IMR-90 (cell line): ENCODE results near the gene MCUB. TPM values are rescaled to one million over a fixed set of nuclear protein-coding genes. Genes with fewer than 3 reads are reported as not detected.

Experiments
- ATAC-seq: fragments of 200-7000 bp; cut with Tn5 transposase; 2 replicates; pipeline ENCODE4 v1.9.1; 2020; ENCODE audit warnings: low read depth, mild to moderate bottlenecking, moderate library complexity
- BruUV-seq: library from RNA; stranded (reverse); fragments of 400-500 nt; replicated peaks from 2 replicates; lab custom pipeline; 2021; lab: Mats Ljungman, UMichigan
- CTCF ChIA-PET: fragments of 300-600 bp; formaldehyde crosslinking; extraction: SDS; loops from one replicate; lab custom pipeline; 2021; ENCODE audit warnings: antibody characterized with exemption; lab: Yijun Ruan, JAX
- POLR2A ChIA-PET: fragments of 300-600 bp; sonication (Branson Sonifier 250); formaldehyde crosslinking; loops from one replicate; lab custom pipeline; 2022; ENCODE audit warnings: antibody characterized with exemption; ENCODE audit not compliant: unreplicated experiment; lab: Charles Lee
- DNase-seq: peaks from one replicate; pipeline ENCODE4 v3.0.0; 2013
- H2AFZ ChIP-seq: replicated peaks from 2 replicates; pipeline ENCODE3; 2013; ENCODE audit warnings: low read length, mild to moderate bottlenecking; ENCODE audit not compliant: poor library complexity
- H2AK5ac ChIP-seq: 2 replicates; pipeline ENCODE4 v1.6.1; 2013; ENCODE audit warnings: low read depth, low read length, inconsistent platforms
- H2AK9ac ChIP-seq: replicated peaks from 2 replicates; pipeline ENCODE3; 2013; ENCODE audit warnings: mild to moderate bottlenecking, low read depth, low read length, moderate library complexity; ENCODE audit not compliant: poor library complexity
- H2BK120ac ChIP-seq: 2 replicates; pipeline ENCODE4 v1.6.1; 2013; ENCODE audit warnings: low read depth, low read length, inconsistent platforms
- H2BK15ac ChIP-seq: 3 replicates; pipeline ENCODE4 v1.6.1; 2013; ENCODE audit warnings: low read depth, low read length, inconsistent platforms
- H2BK20ac ChIP-seq: 2 replicates; pipeline ENCODE4 v1.6.1; 2013; ENCODE audit warnings: low read depth, mild to moderate bottlenecking, inconsistent platforms, low read length, moderate library complexity
- H2BK5ac ChIP-seq: 2 replicates; pipeline ENCODE4 v1.6.1; 2013; ENCODE audit warnings: mild to moderate bottlenecking, low read depth, low read length, inconsistent platforms; ENCODE audit not compliant: poor library complexity, severe bottlenecking
- H3K14ac ChIP-seq: replicated peaks from 2 replicates; pipeline ENCODE4 v1.6.1; 2013; ENCODE audit warnings: low read depth, low read length, inconsistent platforms
- H3K18ac ChIP-seq: 2 replicates; pipeline ENCODE4 v1.6.1; 2013; ENCODE audit warnings: low read depth, low read length, control low read depth
- H3K23ac ChIP-seq: 2 replicates; pipeline ENCODE4 v1.6.1; 2013; ENCODE audit warnings: low read depth, low read length, inconsistent platforms
- H3K27ac ChIP-seq: 2 replicates; pipeline ENCODE4 v1.5.1; 2013; ENCODE audit warnings: mild to moderate bottlenecking, control low read depth, low read length; ENCODE audit not compliant: insufficient read depth
- H3K27me3 ChIP-seq: 2 replicates; pipeline ENCODE4 v1.6.1; 2013; ENCODE audit warnings: low read length; ENCODE audit not compliant: control insufficient read depth, insufficient read depth
- H3K36me3 ChIP-seq: 2 replicates; pipeline ENCODE4 v1.6.1; 2013; ENCODE audit warnings: low read length, mixed read lengths; ENCODE audit not compliant: control insufficient read depth, insufficient read depth
- H3K4ac ChIP-seq: 2 replicates; pipeline ENCODE4 v1.6.1; 2013; ENCODE audit warnings: low read depth, low read length, inconsistent platforms
- H3K4me1 ChIP-seq: 2 replicates; pipeline ENCODE4 v1.6.1; 2013; ENCODE audit warnings: low read length, mixed read lengths; ENCODE audit not compliant: control insufficient read depth, insufficient read depth
- H3K4me2 ChIP-seq: 2 replicates; pipeline ENCODE4 v1.6.1; 2013; ENCODE audit warnings: low read depth, mild to moderate bottlenecking, control low read depth, low read length, moderate library complexity
- H3K4me3 ChIP-seq: 2 replicates; pipeline ENCODE4 v1.5.1; 2013; ENCODE audit warnings: low read depth, mild to moderate bottlenecking, control low read depth, low read length, moderate library complexity; ENCODE audit not compliant: insufficient read depth
- H3K56ac ChIP-seq: 2 replicates; pipeline ENCODE4 v1.6.1; 2013; ENCODE audit warnings: low read length, inconsistent platforms; ENCODE audit not compliant: insufficient read depth; ENCODE audit errors: extremely low read depth
- H3K79me1 ChIP-seq, 2 experiments: 2 replicates each; pipeline ENCODE4 v1.6.1; 2013; ENCODE audit warnings: low read length in 2 of 2, inconsistent platforms in 1 of 2, low read depth in 1 of 2
- H3K9ac ChIP-seq: 2 replicates; pipeline ENCODE4 v1.6.1; 2013; ENCODE audit warnings: low read depth, low read length, control low read depth
- H3K9me1 ChIP-seq: 2 replicates; pipeline ENCODE4 v1.6.1; 2013; ENCODE audit warnings: low read length, inconsistent platforms; ENCODE audit not compliant: insufficient read depth
- H3K9me3 ChIP-seq: 2 replicates; pipeline ENCODE4 v1.6.1; 2013; ENCODE audit warnings: low read length; ENCODE audit not compliant: control insufficient read depth, insufficient read depth
- H4K20me1 ChIP-seq: 2 replicates; pipeline ENCODE4 v1.6.1; 2013; ENCODE audit warnings: low read length, inconsistent platforms; ENCODE audit not compliant: insufficient read depth
- H4K5ac ChIP-seq: 2 replicates; pipeline ENCODE4 v1.6.1; 2013; ENCODE audit warnings: mild to moderate bottlenecking, low read depth, low read length, control low read depth
- H4K8ac ChIP-seq, 2 experiments: 2 replicates each; pipeline ENCODE4 v1.6.1; 2013; ENCODE audit warnings: low read depth in 2 of 2, low read length in 2 of 2, control low read depth in 1 of 2, inconsistent platforms in 1 of 2
- H4K91ac ChIP-seq: 2 replicates; pipeline ENCODE4 v1.6.1; 2013; ENCODE audit warnings: low read depth, low read length, inconsistent platforms; ENCODE audit not compliant: insufficient read depth
- BHLHE40 ChIP-seq: fragments of 150-350 bp; IDR thresholded peaks from 2 replicates; pipeline ENCODE4 v1.6.1; 2016; ENCODE audit warnings: mild to moderate bottlenecking, low read depth, low read length
- CEBPB ChIP-seq: IDR thresholded peaks from 2 replicates; pipeline ENCODE4 v1.6.1; 2012; ENCODE audit warnings: low read depth, low read length, improper control_type of control experiment
- CHD1 ChIP-seq: IDR thresholded peaks from 2 replicates; pipeline ENCODE4 v1.6.1; 2012; ENCODE audit warnings: low read depth, low read length, improper control_type of control experiment
- FOS ChIP-seq: fragments of 150-350 bp; IDR thresholded peaks from 2 replicates; pipeline ENCODE4 v1.6.1; 2016; ENCODE audit warnings: low read depth, low read length
- MAFK ChIP-seq: IDR thresholded peaks from 2 replicates; pipeline ENCODE4 v1.6.1; 2012; ENCODE audit warnings: low read depth, low read length, improper control_type of control experiment
- MAZ ChIP-seq: IDR thresholded peaks from 2 replicates; pipeline ENCODE4 v1.6.1; 2012; ENCODE audit warnings: low read depth, mild to moderate bottlenecking, low read length, improper control_type of control experiment, moderate library complexity, borderline replicate concordance
- NFE2L2 ChIP-seq: fragments of 150-350 bp; IDR thresholded peaks from 2 replicates; pipeline ENCODE4 v1.6.1; 2016; ENCODE audit warnings: low read depth, mild to moderate bottlenecking, low read length
- RFX5 ChIP-seq: IDR thresholded peaks from 2 replicates; pipeline ENCODE4 v1.8.0; 2012; ENCODE audit warnings: low read depth, mild to moderate bottlenecking, low read length, moderate library complexity
- WGBS, 2 experiments: methylation state at CpG; one replicate each; pipeline versions ENCODE4 v1.1.5 to v1.1.7; 2013; ENCODE audit warnings: missing lambda C conversion rate in 2 of 2; ENCODE audit not compliant: insufficient read length in 1 of 2; ENCODE audit errors: extremely low coverage in 2 of 2; 5-methylcytosine and 5-hydroxymethylcytosine counted together
- dilution Hi-C: fragments of 300-500 bp; cut with HindIII; formaldehyde crosslinking; loops from one replicate; pipeline ENCODE4 v1.14.3; 2018; ENCODE audit warnings: low sequenced_read_pairs; ENCODE audit not compliant: unreplicated experiment
- in situ Hi-C: fragments of 300-500 bp; cut with MboI; formaldehyde crosslinking; loops from 3 replicates; pipeline ENCODE4 v1.14.3; 2019; ENCODE audit warnings: low sequenced_read_pairs, inconsistent platforms, mixed read lengths
- intact Hi-C: fragments of 100-400 bp; cut with micrococcal nuclease; formaldehyde crosslinking; loops from 2 replicates; pipeline ENCODE4 v1.10.0; 2022
- polyA plus RNA-seq, 3 experiments: library from polyadenylated mRNA; depleted of rRNA; stranded (reverse); fragments of >200 nt; gene quantifications; 2 replicates each; pipeline ENCODE4 v1.2.3, GENCODE V29; 2012; ENCODE audit warnings: low replicate concordance in 1 of 3
- total RNA-seq: library from RNA; depleted of rRNA; stranded (reverse); fragments of >200 nt; gene quantifications from 2 replicates; pipeline ENCODE4 v1.2.3, GENCODE V29; 2012
- TF ChIP-seq, protein P1 (sequence below): fragments of 150-350 bp; IDR thresholded peaks from 2 replicates; pipeline ENCODE4 v1.6.1; 2017; ENCODE audit warnings: mild to moderate bottlenecking, antibody characterized with exemption, low read length, low read depth
- TF ChIP-seq, protein P2 (sequence below): conservative IDR thresholded peaks from 2 replicates; pipeline ENCODE4 v1.5.1; 2012; ENCODE audit warnings: mild to moderate bottlenecking, low read depth, low read length, improper control_type of control experiment
- TF ChIP-seq, protein P3 (sequence below): fragments of 150-350 bp; IDR thresholded peaks from 2 replicates; pipeline ENCODE4 v1.6.1; 2016; ENCODE audit warnings: low read depth, mild to moderate bottlenecking, low read length, moderate library complexity, borderline replicate concordance

Gene MCUB
- total and polyA plus RNA-seq, 2 of the 4 experiments (the other 2 are of a cell fraction), result 18.5 to 20.4 TPM

DNA sequence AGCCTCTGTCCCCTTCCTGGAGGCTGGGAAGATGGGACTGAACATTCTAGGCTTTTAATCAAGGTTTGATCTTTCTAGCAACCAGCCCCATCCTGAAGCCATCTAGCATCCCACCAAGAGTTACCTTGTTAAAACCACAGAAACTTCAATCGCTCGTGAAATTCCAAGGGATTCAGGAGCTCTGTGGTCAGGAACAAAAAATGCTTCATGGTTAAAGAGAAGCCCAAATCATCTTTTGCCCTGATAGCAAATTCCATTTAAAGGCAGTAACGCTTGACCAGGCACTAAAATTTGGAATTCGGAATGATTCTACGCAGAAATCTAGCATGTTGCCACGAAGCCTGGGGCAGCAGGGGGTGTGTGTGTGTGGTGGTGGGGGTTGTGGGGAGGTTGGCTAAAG lies 95.3 kb downstream of the MCUB start:
- H2AK5ac ChIP-seq, result no peak overlapping the region
- H3K9me3 ChIP-seq, result no peaks in the 10 kb centered on the region
- DNase-seq (no peak), ATAC-seq (no peak)
- dilution Hi-C loops (no loop called here), intact Hi-C loops (loop anchor here (5.0 kb wide), 1 partner anchor 233 kb away; no protein-coding TSS in a partner anchor), in situ Hi-C loops (no loop called here)
- no peaks in the 10 kb centered on the region for H4K20me1 ChIP-seq
- no peak overlapping the region for H4K8ac ChIP-seq
- no peak overlapping the region for H3K27ac ChIP-seq
- H3K27me3 ChIP-seq, result no peaks in the 10 kb centered on the region
- no peak overlapping the region for H2AK9ac ChIP-seq
- no peak overlapping the region for H3K14ac ChIP-seq
- H3K4me2 ChIP-seq, result no peak overlapping the region
- H3K18ac ChIP-seq, result no peak overlapping the region
- H4K91ac ChIP-seq, result no peak overlapping the region
- no peak overlapping the region for H2BK5ac ChIP-seq
- H3K23ac ChIP-seq, result no peak overlapping the region
- ChIA-PET POLR2A (interaction anchor here (0.6 kb wide), 1 partner anchor 160 kb away, joined by 4 read pairs; the partner anchor contains the start of gene GAR1), CTCF (no interaction called here)
- H3K36me3 ChIP-seq, result no peaks in the 10 kb centered on the region
- 30% methylated on average over 2 of the region's 6 CpGs; no CpG with 5 or more reads in 1 of the 2 experiments for WGBS, 2 experiments
- H2BK120ac ChIP-seq, result no peak overlapping the region
- H3K79me1 ChIP-seq, result no peaks in the 10 kb centered on the region; a peak in 1 of 4 replicates
- H3K56ac ChIP-seq, result no peak overlapping the region
- TF ChIP-seq MAZ, result no peak
- TF ChIP-seq FOS, result no peak
- TF ChIP-seq, protein P1, sequence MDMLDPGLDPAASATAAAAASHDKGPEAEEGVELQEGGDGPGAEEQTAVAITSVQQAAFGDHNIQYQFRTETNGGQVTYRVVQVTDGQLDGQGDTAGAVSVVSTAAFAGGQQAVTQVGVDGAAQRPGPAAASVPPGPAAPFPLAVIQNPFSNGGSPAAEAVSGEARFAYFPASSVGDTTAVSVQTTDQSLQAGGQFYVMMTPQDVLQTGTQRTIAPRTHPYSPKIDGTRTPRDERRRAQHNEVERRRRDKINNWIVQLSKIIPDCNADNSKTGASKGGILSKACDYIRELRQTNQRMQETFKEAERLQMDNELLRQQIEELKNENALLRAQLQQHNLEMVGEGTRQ, result no peak
- no peak for TF ChIP-seq CHD1
- TF ChIP-seq, protein P2, sequence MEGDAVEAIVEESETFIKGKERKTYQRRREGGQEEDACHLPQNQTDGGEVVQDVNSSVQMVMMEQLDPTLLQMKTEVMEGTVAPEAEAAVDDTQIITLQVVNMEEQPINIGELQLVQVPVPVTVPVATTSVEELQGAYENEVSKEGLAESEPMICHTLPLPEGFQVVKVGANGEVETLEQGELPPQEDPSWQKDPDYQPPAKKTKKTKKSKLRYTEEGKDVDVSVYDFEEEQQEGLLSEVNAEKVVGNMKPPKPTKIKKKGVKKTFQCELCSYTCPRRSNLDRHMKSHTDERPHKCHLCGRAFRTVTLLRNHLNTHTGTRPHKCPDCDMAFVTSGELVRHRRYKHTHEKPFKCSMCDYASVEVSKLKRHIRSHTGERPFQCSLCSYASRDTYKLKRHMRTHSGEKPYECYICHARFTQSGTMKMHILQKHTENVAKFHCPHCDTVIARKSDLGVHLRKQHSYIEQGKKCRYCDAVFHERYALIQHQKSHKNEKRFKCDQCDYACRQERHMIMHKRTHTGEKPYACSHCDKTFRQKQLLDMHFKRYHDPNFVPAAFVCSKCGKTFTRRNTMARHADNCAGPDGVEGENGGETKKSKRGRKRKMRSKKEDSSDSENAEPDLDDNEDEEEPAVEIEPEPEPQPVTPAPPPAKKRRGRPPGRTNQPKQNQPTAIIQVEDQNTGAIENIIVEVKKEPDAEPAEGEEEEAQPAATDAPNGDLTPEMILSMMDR, result no peak
- TF ChIP-seq, protein P3, sequence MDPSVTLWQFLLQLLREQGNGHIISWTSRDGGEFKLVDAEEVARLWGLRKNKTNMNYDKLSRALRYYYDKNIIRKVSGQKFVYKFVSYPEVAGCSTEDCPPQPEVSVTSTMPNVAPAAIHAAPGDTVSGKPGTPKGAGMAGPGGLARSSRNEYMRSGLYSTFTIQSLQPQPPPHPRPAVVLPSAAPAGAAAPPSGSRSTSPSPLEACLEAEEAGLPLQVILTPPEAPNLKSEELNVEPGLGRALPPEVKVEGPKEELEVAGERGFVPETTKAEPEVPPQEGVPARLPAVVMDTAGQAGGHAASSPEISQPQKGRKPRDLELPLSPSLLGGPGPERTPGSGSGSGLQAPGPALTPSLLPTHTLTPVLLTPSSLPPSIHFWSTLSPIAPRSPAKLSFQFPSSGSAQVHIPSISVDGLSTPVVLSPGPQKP, result no peak
- no peak for TF ChIP-seq CEBPB
- no peak for TF ChIP-seq BHLHE40
- no peak for TF ChIP-seq RFX5
- TF ChIP-seq NFE2L2, result no peak
- TF ChIP-seq MAFK, result no peak
- no peaks in the 10 kb centered on the region for H3K4me1 ChIP-seq
- no peak overlapping the region for H3K4ac ChIP-seq
- H3K4me3 ChIP-seq, result no peak overlapping the region
- H3K9me1 ChIP-seq, result no peaks in the 10 kb centered on the region
- no peak overlapping the region for H3K9ac ChIP-seq
- H4K5ac ChIP-seq, result no peak overlapping the region
- H2BK15ac ChIP-seq, result no peak overlapping the region
- no peak overlapping the region for H2BK20ac ChIP-seq
- no TSS peak for BruUV-seq
- no peak overlapping the region for H2AFZ ChIP-seq
